ENCODE data around the gene PTPRN. TPM values are rescaled to one million over a fixed set of nuclear protein-coding genes. Genes with fewer than 3 reads are reported as not detected.

The PTPRN gene
- total RNA-seq, 4 donors from 2014 or later, result not detected

- Histone ChIP-seq H3K4me3 (no peak overlapping the region), H3K4me1 (peaks cover 0 to 25% (median 3%) of the 10 kb centered on the region in 4 donors), H3K9me3 (no peaks in the 10 kb centered on the region), H3K36me3 (no peaks in the 10 kb centered on the region), H3K27me3 (peaks cover 0 to 10% of the 10 kb centered on the region in 2 donors), H3K27ac (no peak overlapping the region)
- TF ChIP-seq CTCF (IDR thresholded peaks at IDR 0.05), result no peak
- no peak for TF ChIP-seq EP300 (IDR thresholded peaks at IDR 0.05)
- no peak for TF ChIP-seq POLR2A (IDR thresholded peaks at IDR 0.05)
- 80 to 81% methylated on average over 14 of the region's 14 CpGs for WGBS, 2 donors
- no peak for DNase-seq (ENCODE audit: low spot score in 2 of 2)
These were observed 13.1 kb downstream of the PTPRN start for GRCh38 chr2:219296142-219296541.

- peaks cover 0 to 38% (median 10%) of the 10 kb centered on the region in 4 donors for H3K4me1 ChIP-seq
- WGBS, 2 donors, result 7 to 8% methylated on average over 33 to 41 of the region's 67 CpGs
- TF ChIP-seq EP300 (IDR thresholded peaks at IDR 0.05) (peak in 1 of 2 donors; percentile 76), POLR2A (IDR thresholded peaks at IDR 0.05) (peak; percentile 11 to 82), CTCF (IDR thresholded peaks at IDR 0.05) (peak; percentile 99 to 100 (median 100))
- no peaks in the 10 kb centered on the region for H3K9me3 ChIP-seq
- H3K27ac ChIP-seq, result peak overlapping the region; percentile 86 to 100 (median 90)
- H3K36me3 ChIP-seq, result no peaks in the 10 kb centered on the region
- peak; percentile 75 to 80 for DNase-seq (ENCODE audit: low spot score in 2 of 2)
- peaks cover 0 to 4% of the 10 kb centered on the region in 2 donors for H3K27me3 ChIP-seq
- H3K4me3 ChIP-seq, result peak overlapping the region; percentile 41 to 70 (median 52)
These were observed 14.5 kb downstream of the PTPRN start for GRCh38 chr2:219294356-219295351.

- no peaks in the 10 kb centered on the region for H3K36me3 ChIP-seq
- peak overlapping the region; percentile 86 to 100 (median 90) for H3K27ac ChIP-seq
- peaks cover 0 to 43% (median 16%) of the 10 kb centered on the region in 4 donors for H3K4me1 ChIP-seq
- 76 to 79% methylated on average over 5 of the region's 5 CpGs for WGBS, 2 donors
- TF ChIP-seq EP300 (IDR thresholded peaks at IDR 0.05) (no peak), POLR2A (IDR thresholded peaks at IDR 0.05) (no peak), CTCF (IDR thresholded peaks at IDR 0.05) (no peak)
- peak overlapping the region in 1 of 4 donors; percentile 41 for H3K4me3 ChIP-seq
- H3K27me3 ChIP-seq, result no peaks in the 10 kb centered on the region
- DNase-seq (ENCODE audit: low spot score in 2 of 2), result no peak
- H3K9me3 ChIP-seq, result no peaks in the 10 kb centered on the region
These were observed 15.4 kb downstream of the PTPRN start for GRCh38 chr2:219293736-219294231.

GRCh38 chr2:219292616-219293015 lies 16.6 kb downstream of the PTPRN start:
- no peak for DNase-seq (ENCODE audit: low spot score in 2 of 2)

More at GRCh38 chr2:219292616-219293015, 16.6 kb downstream of the PTPRN start:
- Histone ChIP-seq H3K4me3 (no peak overlapping the region), H3K36me3 (no peaks in the 10 kb centered on the region), H3K27ac (peak overlapping the region in 2 of 4 donors; percentile 99 to 100), H3K9me3 (no peaks in the 10 kb centered on the region), H3K27me3 (no peaks in the 10 kb centered on the region), H3K4me1 (peaks cover 0 to 52% (median 22%) of the 10 kb centered on the region in 4 donors)
- 88 to 93% methylated on average over 9 of the region's 9 CpGs for WGBS, 2 donors
- TF ChIP-seq CTCF (IDR thresholded peaks at IDR 0.05), result no peak
- TF ChIP-seq EP300 (IDR thresholded peaks at IDR 0.05), result no peak
- no peak for TF ChIP-seq POLR2A (IDR thresholded peaks at IDR 0.05)

Data from tibial nerve (tissue), 4 donors.